AG04449 (cell line): ENCODE results near the gene ABCE1.

Source experiments
- CTCF ChIA-PET: fragments of 350-600 bp; formaldehyde crosslinking; extraction: SDS; loops from one replicate; lab custom pipeline; 2021; ENCODE audit warnings: antibody characterized with exemption; lab: Yijun Ruan, JAX
- POLR2A ChIA-PET: fragments of 400-600, 350-600 bp; formaldehyde crosslinking; extraction: SDS; loops from one replicate; lab custom pipeline; 2020; ENCODE audit warnings: antibody characterized with exemption, inconsistent platforms; lab: Yijun Ruan, JAX
- DNase-seq: peaks from one replicate; pipeline ENCODE4 v3.0.0-alpha.2; 2010; ENCODE audit warnings: low read depth, low spot score
- H3K4me3 ChIP-seq: 2 replicates; pipeline ENCODE4 v1.5.1; 2011; ENCODE audit warnings: low read depth, mild to moderate bottlenecking, control low read depth, low read length
- TF ChIP-seq, protein P1 (sequence below): IDR thresholded peaks from one replicate; pipeline ENCODE4 v1.5.1; 2011; ENCODE audit warnings: mild to moderate bottlenecking, moderate library complexity, low read length, control low read depth, inconsistent platforms; ENCODE audit not compliant: insufficient read depth; ENCODE audit errors: missing control alignments

Gene ABCE1

DNA sequence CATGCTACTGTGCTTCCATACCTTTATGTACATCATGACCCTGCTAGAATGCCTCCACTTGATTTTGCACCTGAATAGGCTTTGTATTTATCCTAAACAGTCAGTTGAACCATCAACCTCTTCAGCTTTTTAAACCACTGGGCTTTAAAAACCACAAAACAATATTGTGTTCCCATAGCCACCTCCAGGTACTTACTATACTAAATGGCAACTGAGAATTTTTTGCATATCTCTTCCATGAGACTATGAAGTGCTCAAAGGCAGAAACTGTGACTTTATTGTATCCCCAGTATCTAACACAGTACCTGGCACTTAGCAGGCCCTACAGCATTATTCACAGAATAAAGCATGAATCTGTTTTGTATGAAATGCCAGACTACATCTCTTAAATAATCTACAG, 39.9 kb upstream of the ABCE1 start:
- ChIA-PET CTCF (interaction anchor here (1.1 to 2.0 kb wide), 2 partner anchors 10 to 303 kb away, joined by 4 to 5 read pairs; no protein-coding TSS in a partner anchor), POLR2A (no interaction called here)
- H3K4me3 ChIP-seq, result no peak overlapping the region
- TF ChIP-seq, protein P1, sequence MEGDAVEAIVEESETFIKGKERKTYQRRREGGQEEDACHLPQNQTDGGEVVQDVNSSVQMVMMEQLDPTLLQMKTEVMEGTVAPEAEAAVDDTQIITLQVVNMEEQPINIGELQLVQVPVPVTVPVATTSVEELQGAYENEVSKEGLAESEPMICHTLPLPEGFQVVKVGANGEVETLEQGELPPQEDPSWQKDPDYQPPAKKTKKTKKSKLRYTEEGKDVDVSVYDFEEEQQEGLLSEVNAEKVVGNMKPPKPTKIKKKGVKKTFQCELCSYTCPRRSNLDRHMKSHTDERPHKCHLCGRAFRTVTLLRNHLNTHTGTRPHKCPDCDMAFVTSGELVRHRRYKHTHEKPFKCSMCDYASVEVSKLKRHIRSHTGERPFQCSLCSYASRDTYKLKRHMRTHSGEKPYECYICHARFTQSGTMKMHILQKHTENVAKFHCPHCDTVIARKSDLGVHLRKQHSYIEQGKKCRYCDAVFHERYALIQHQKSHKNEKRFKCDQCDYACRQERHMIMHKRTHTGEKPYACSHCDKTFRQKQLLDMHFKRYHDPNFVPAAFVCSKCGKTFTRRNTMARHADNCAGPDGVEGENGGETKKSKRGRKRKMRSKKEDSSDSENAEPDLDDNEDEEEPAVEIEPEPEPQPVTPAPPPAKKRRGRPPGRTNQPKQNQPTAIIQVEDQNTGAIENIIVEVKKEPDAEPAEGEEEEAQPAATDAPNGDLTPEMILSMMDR, result no peak
- no peak for DNase-seq

- DNase-seq, result no peak
- CTCF ChIA-PET, result interaction anchor here (0.7 to 3.3 kb wide), 24 partner anchors 8 to 889 kb away, joined by 3 to 19 read pairs (median 4); no protein-coding TSS in a partner anchor
- H3K4me3 ChIP-seq, result no peak overlapping the region
- POLR2A ChIA-PET, result no interaction called here
- TF ChIP-seq, protein P1, result peak; percentile 6
These were observed 36.7 kb upstream of the ABCE1 start for GRCh38 chr4:145061318-145061920.

GRCh38 chr4:145066063-145066501, 32.0 kb upstream of the ABCE1 start:
- POLR2A ChIA-PET, result no interaction called here
- TF ChIP-seq, protein P1, result no peak
- CTCF ChIA-PET, result interaction anchor here (0.9 to 1.0 kb wide), 2 partner anchors 10 to 25 kb away, joined by 3 read pairs; no protein-coding TSS in a partner anchor
- no peak for DNase-seq
- H3K4me3 ChIP-seq, result no peak overlapping the region

DNA sequence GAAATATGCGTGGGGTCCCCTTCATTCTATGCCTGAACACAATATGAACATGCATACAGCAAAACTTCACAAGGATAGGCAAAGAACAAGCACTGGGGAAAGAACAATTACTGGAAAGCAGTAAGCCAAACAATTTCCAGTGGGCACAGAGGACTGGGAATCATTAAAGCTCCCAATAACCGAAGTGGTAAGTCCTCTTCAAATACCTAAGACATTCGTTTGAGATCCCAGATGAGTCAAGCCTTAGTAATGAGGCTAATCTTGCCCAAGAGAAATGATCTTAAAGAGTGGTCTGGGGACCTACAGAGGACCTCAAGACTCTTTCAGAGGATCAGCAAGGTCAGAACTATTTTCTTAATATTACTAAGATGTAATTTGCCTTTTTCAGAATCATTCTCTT, 28.8 kb upstream of the ABCE1 start:
- ChIA-PET CTCF (interaction anchor here (1.0 to 1.5 kb wide), 2 partner anchors 8 to 306 kb away, joined by 3 to 11 read pairs; no protein-coding TSS in a partner anchor), POLR2A (no interaction called here)
- no peak overlapping the region for H3K4me3 ChIP-seq
- no peak for DNase-seq
- TF ChIP-seq, protein P1, result no peak

GRCh38 chr4:145071560-145071959, 26.6 kb upstream of the ABCE1 start:
- CTCF ChIA-PET, result interaction anchor here (1.4 kb wide), 1 partner anchor 10 kb away, joined by 13 read pairs; no protein-coding TSS in a partner anchor
- no peak overlapping the region for H3K4me3 ChIP-seq
- no peak for DNase-seq
- POLR2A ChIA-PET, result no interaction called here
- TF ChIP-seq, protein P1, result no peak

- TF ChIP-seq, protein P1, result no peak
- no peak overlapping the region for H3K4me3 ChIP-seq
- CTCF ChIA-PET, result interaction anchor here (0.6 to 1.1 kb wide), 4 partner anchors 9 to 523 kb away, joined by 3 read pairs; no protein-coding TSS in a partner anchor
- POLR2A ChIA-PET, result no interaction called here
- no peak for DNase-seq
These were observed 22.2 kb upstream of the ABCE1 start for GRCh38 chr4:145075742-145076468.
